OCI-LY7 (cell line): ENCODE data around the gene NUP155. TPM values are rescaled to one million over a fixed set of nuclear protein-coding genes. Genes with fewer than 3 reads are reported as not detected.
"Not testable (repeated sequence)": the region's sequence is repeated elsewhere in the genome, so short reads cannot be mapped to it uniquely, and the experiment has no call there.

ENCODE experiments used
- BruUV-seq: library from RNA; stranded (reverse); fragments of 400-500 nt; replicated peaks from 2 replicates; lab custom pipeline; 2021; lab: Mats Ljungman, UMichigan
- CTCF ChIA-PET: fragments of 300-600 bp; sonication (Branson Sonifier 250); formaldehyde crosslinking; loops from one replicate; lab custom pipeline; 2022; ENCODE audit warnings: antibody characterized with exemption; ENCODE audit not compliant: unreplicated experiment; lab: Charles Lee
- POLR2A ChIA-PET: fragments of 300-600 bp; sonication (Branson Sonifier 250); formaldehyde crosslinking; loops from one replicate; lab custom pipeline; 2022; ENCODE audit warnings: antibody characterized with exemption; lab: Charles Lee
- DNase-seq: peaks from one replicate; pipeline ENCODE4 v3.0.0-alpha.2; 2015; ENCODE audit warnings: low spot score
- H2AFZ ChIP-seq: fragments of 200-600 bp; sonication (generic), shearing (Covaris generic); 2 replicates; pipeline ENCODE4 v1.6.1; 2014; ENCODE audit warnings: mild to moderate bottlenecking, antibody characterized with exemption, low read length, moderate library complexity
- H3K27ac ChIP-seq: fragments of 200-600 bp; sonication (generic); 2 replicates; pipeline ENCODE4 v1.5.1; 2014; ENCODE audit warnings: mixed run types, low read depth, mild to moderate bottlenecking, moderate library complexity, low read length, inconsistent platforms; ENCODE audit not compliant: poor library complexity, severe bottlenecking
- H3K36me3 ChIP-seq: fragments of 200-600 bp; sonication (generic); 2 replicates; pipeline ENCODE4 v1.6.1; 2014; ENCODE audit warnings: mild to moderate bottlenecking, antibody characterized with exemption, low read length, moderate library complexity, mixed read lengths; ENCODE audit not compliant: insufficient read depth
- H3K4me1 ChIP-seq: fragments of 200-600 bp; sonication (generic); 2 replicates; pipeline ENCODE4 v1.5.1; 2014; ENCODE audit warnings: mild to moderate bottlenecking, low read length; ENCODE audit not compliant: insufficient read depth, poor library complexity, severe bottlenecking
- H3K4me2 ChIP-seq: fragments of 200-600 bp; sonication (generic); 2 replicates; pipeline ENCODE4 v1.6.1; 2014; ENCODE audit warnings: mild to moderate bottlenecking, low read length
- H3K4me3 ChIP-seq: fragments of 200-600 bp; sonication (generic); 2 replicates; pipeline ENCODE4 v1.5.1; 2014; ENCODE audit warnings: mild to moderate bottlenecking, low read depth, low read length; ENCODE audit not compliant: poor library complexity, severe bottlenecking
- H3K79me2 ChIP-seq: fragments of 200-600 bp; sonication (generic); 2 replicates; pipeline ENCODE4 v1.6.1; 2016; ENCODE audit warnings: low read depth, mild to moderate bottlenecking, low read length, moderate library complexity, mixed read lengths; ENCODE audit not compliant: insufficient read depth
- H3K9me2 ChIP-seq: fragments of 200-600 bp; sonication (generic); 2 replicates; pipeline ENCODE4 v1.6.1; 2016; ENCODE audit warnings: mild to moderate bottlenecking, low read length, mixed read lengths; ENCODE audit not compliant: insufficient read depth
- H3K9me3 ChIP-seq: fragments of 200-600 bp; sonication (generic); 2 replicates; pipeline ENCODE4 v1.6.1; 2014; ENCODE audit warnings: mild to moderate bottlenecking, mixed run types, low read length, mixed read lengths
- H4K20me1 ChIP-seq: fragments of 200-600 bp; sonication (generic); 2 replicates; pipeline ENCODE4 v1.6.1; 2014; ENCODE audit warnings: mild to moderate bottlenecking, antibody characterized with exemption, low read length, moderate library complexity, mixed read lengths; ENCODE audit not compliant: insufficient read depth
- CTCF ChIP-seq: fragments of 200-600 bp; sonication (generic); conservative IDR thresholded peaks from 2 replicates; pipeline ENCODE4 v1.5.1; 2014; ENCODE audit warnings: mild to moderate bottlenecking, antibody characterized with exemption, low read length, moderate library complexity, mixed read lengths
- EZH2phosphoT487 ChIP-seq: fragments of 200-600 bp; sonication (generic); IDR thresholded peaks from 2 replicates; pipeline ENCODE4 v1.6.1; 2018; ENCODE audit warnings: low read depth, borderline replicate concordance, mild to moderate bottlenecking, mixed run types, antibody characterized with exemption, low read length, moderate library complexity, mixed read lengths
- intact Hi-C: fragments of 100-400 bp; cut with micrococcal nuclease; formaldehyde crosslinking; loops from one replicate; pipeline ENCODE4 v1.10.0; 2022; ENCODE audit not compliant: unreplicated experiment
- total RNA-seq, 2 experiments: library from RNA; depleted of rRNA in 1 of 2; stranded (reverse); fragments of >200 nt in 1 of 2; shearing (Covaris generic) in 1 of 2; gene quantifications; 2 replicates each; pipeline ENCODE4 v1.2.3, GENCODE V29; 2014 to 2022

The NUP155 gene
- total RNA-seq, 2 experiments from 2014 or later, result 61.6 to 77.8 TPM

- H4K20me1 ChIP-seq, result no peaks in the 10 kb centered on the region
- no peak overlapping the region for H2AFZ ChIP-seq
- intact Hi-C loops, result no loop called here
- peaks cover 3% of the 10 kb centered on the region; the same call in 1 of the 2 replicates for H3K36me3 ChIP-seq
- H3K9me2 ChIP-seq, result no peaks in the 10 kb centered on the region
- ChIA-PET POLR2A (no interaction called here), CTCF (no interaction called here)
- no TSS peak for BruUV-seq
- no peak for DNase-seq
- H3K4me3 ChIP-seq, result no peak overlapping the region
- no peak overlapping the region for H3K27ac ChIP-seq
- no peaks in the 10 kb centered on the region for H3K4me1 ChIP-seq
- H3K9me3 ChIP-seq, result peaks cover 8% of the 10 kb centered on the region; the same call in 1 of the 2 replicates
- H3K4me2 ChIP-seq, result no peak overlapping the region
- no peak for TF ChIP-seq CTCF
- TF ChIP-seq EZH2phosphoT487, result no peak
- no peaks in the 10 kb centered on the region for H3K79me2 ChIP-seq
Observed at GRCh38 chr5:37283214-37283820, 87.6 kb downstream of the NUP155 start.

- Histone ChIP-seq H3K4me1 (no peaks in the 10 kb centered on the region), H2AFZ (no peak overlapping the region), H3K4me3 (no peak overlapping the region), H3K9me2 (no peaks in the 10 kb centered on the region), H3K27ac (no peak overlapping the region), H3K4me2 (no peak overlapping the region), H4K20me1 (no peaks in the 10 kb centered on the region), H3K36me3 (no peaks in the 10 kb centered on the region), H3K79me2 (no peaks in the 10 kb centered on the region), H3K9me3 (no peaks in the 10 kb centered on the region; the same call in 1 of the 2 replicates)
- no TSS peak for BruUV-seq
- no peak for DNase-seq
- POLR2A ChIA-PET, result interaction anchor here (0.6 to 0.7 kb wide), 2 partner anchors 32 to 72 kb away, joined by 3 read pairs; no protein-coding TSS in a partner anchor
- intact Hi-C loops, result no loop called here
- TF ChIP-seq CTCF (no peak), EZH2phosphoT487 (no peak)
- CTCF ChIA-PET, result no interaction called here
Observed at GRCh38 chr5:37275511-37275910, 95.4 kb downstream of the NUP155 start.

- H2AFZ ChIP-seq, result no peak overlapping the region
- H3K79me2 ChIP-seq, result no peaks in the 10 kb centered on the region
- no peaks in the 10 kb centered on the region for H3K9me3 ChIP-seq
- ChIA-PET CTCF (no interaction called here), POLR2A (interaction anchor here (0.7 kb wide), 1 partner anchor 325 kb away, joined by 3 read pairs; no protein-coding TSS in a partner anchor)
- no peak overlapping the region for H3K27ac ChIP-seq
- H3K9me2 ChIP-seq, result no peaks in the 10 kb centered on the region
- no peak for DNase-seq
- H3K4me3 ChIP-seq, result no peak overlapping the region
- H3K4me2 ChIP-seq, result no peak overlapping the region
- no peaks in the 10 kb centered on the region for H3K36me3 ChIP-seq
- TF ChIP-seq CTCF (no peak), EZH2phosphoT487 (no peak)
- intact Hi-C loops, result no loop called here
- no peaks in the 10 kb centered on the region for H4K20me1 ChIP-seq
- no TSS peak for BruUV-seq
- H3K4me1 ChIP-seq, result no peaks in the 10 kb centered on the region
Observed at GRCh38 chr5:37272511-37272910, 98.4 kb downstream of the NUP155 start.

GRCh38 chr5:37268100-37268499 lies 102.8 kb downstream of the NUP155 start:
- POLR2A ChIA-PET, H3K9me2 ChIP-seq, H3K9me3 ChIP-seq, intact Hi-C loops, H4K20me1 ChIP-seq, BruUV-seq, CTCF ChIA-PET, H3K4me1 ChIP-seq, DNase-seq, H3K4me3 ChIP-seq, H3K4me2 ChIP-seq, H2AFZ ChIP-seq, H3K36me3 ChIP-seq, H3K79me2 ChIP-seq, H3K27ac ChIP-seq: not testable (repeated sequence)
